PFSK-1 (cell line): ENCODE measurements around the gene UNC5C.

Experiments used
- FOXP2 ChIP-seq: optimal IDR thresholded peaks from 2 replicates; pipeline ENCODE3; 2011; ENCODE audit warnings: borderline replicate concordance, control low read depth, inconsistent platforms; ENCODE audit not compliant: insufficient read depth; ENCODE audit errors: extremely low read length, extremely low read depth
- POLR2AphosphoS5 ChIP-seq: IDR thresholded peaks from 2 replicates; pipeline ENCODE4 v1.6.1; 2012; ENCODE audit warnings: low read depth, mild to moderate bottlenecking, control low read depth, low read length, moderate library complexity
- REST ChIP-seq, 2 experiments: IDR thresholded peaks; 2 replicates each; pipeline versions ENCODE4 v1.6.1 to v1.8.0; 2011 to 2012; ENCODE audit warnings: low read depth in 2 of 2, low read length in 2 of 2, control low read depth in 1 of 2, inconsistent platforms in 1 of 2, mild to moderate bottlenecking in 1 of 2, moderate library complexity in 1 of 2; ENCODE audit not compliant: insufficient read depth in 1 of 2
- SIN3A ChIP-seq: IDR thresholded peaks from 2 replicates; pipeline ENCODE4 v1.6.1; 2012; ENCODE audit warnings: mild to moderate bottlenecking, low read length, moderate library complexity, borderline replicate concordance; ENCODE audit not compliant: insufficient read depth
- TAF1 ChIP-seq: IDR thresholded peaks from 2 replicates; pipeline ENCODE4 v1.6.1; 2012; ENCODE audit warnings: low read length, control low read depth, borderline replicate concordance; ENCODE audit not compliant: insufficient read depth

DNA sequence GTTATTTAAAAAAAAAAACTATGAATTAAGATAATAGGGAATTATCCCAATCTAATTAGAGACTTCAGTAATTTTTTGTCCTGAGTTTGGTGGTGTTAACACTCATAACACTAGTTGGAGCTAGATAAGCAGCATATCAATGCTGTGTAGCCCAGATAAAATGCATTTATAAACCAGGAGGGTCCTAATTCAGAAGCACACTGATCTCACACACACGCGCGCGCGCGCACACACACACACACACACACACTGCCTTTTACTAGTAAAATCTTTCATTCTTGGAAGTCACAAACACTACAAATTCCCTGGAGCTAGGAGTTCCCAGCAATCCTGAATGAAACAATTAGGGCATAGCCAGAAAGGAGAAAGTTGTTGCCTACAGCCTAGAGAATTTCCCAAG, 3.2 kb downstream of the UNC5C start:
- TF ChIP-seq TAF1 (no peak), POLR2AphosphoS5 (no peak), REST (IDR thresholded peaks at IDR 0.05; ENCODE audit: insufficient read depth in 1 of 2, low read depth in 2 of 2, low read length in 2 of 2) (no peak), SIN3A (no peak), FOXP2 (no peak)
